ENCODE measurements around the gene RNF115. TPM values are rescaled to one million over a fixed set of nuclear protein-coding genes. Genes with fewer than 3 reads are reported as not detected.

Gene RNF115
- total and polyA plus RNA-seq, 2 of the 13 experiments (the other 11 are each of a cell fraction or from before 2014, with no cell fraction given), result 6.0 to 10.1 TPM

DNA sequence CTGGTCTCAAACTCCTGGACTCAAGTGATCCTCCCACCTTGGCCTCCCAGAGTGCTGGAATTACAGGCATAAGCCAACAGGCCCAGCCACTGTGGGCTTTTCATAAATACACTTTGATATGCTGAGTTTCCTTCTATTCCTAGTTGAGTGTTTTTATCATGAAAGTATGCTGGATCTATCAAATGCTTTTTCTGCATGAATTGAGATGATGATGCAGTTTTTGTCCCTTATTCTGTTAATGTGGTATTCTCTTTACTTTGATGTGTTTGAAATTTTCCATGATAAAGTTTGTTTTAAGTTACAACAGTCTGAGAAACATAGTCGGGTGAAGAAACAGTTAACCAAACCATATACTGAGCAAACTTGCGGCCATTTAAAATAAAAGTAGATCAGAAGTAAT lies 24.1 kb downstream of the RNF115 start:
- WGBS (ENCODE audit: low lambda C conversion rate), result 100% methylated on average over 2 of the region's 2 CpGs
- H2AFZ ChIP-seq (ENCODE audit: low read length), result no peak overlapping the region
- H3K4me2 ChIP-seq (ENCODE audit: low read depth, low read length), result no peak overlapping the region
- no peaks in the 10 kb centered on the region for H3K36me3 ChIP-seq (replicated peaks in 1 of 2; ENCODE audit: control insufficient read depth in 1 of 2, insufficient read depth in 2 of 2, low read length in 2 of 2)
- TF ChIP-seq ZNF121 (CRISPR knock-in tag; IDR thresholded peaks at IDR 0.05), result no peak
- TF ChIP-seq, protein P1, sequence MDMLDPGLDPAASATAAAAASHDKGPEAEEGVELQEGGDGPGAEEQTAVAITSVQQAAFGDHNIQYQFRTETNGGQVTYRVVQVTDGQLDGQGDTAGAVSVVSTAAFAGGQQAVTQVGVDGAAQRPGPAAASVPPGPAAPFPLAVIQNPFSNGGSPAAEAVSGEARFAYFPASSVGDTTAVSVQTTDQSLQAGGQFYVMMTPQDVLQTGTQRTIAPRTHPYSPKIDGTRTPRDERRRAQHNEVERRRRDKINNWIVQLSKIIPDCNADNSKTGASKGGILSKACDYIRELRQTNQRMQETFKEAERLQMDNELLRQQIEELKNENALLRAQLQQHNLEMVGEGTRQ (IDR thresholded peaks at IDR 0.05; ENCODE audit: low read depth, low read length), result no peak
- TF ChIP-seq, protein P1 (CRISPR knock-in tag; IDR thresholded peaks at IDR 0.05; ENCODE audit: borderline replicate concordance), result no peak
- TF ChIP-seq, protein P2, sequence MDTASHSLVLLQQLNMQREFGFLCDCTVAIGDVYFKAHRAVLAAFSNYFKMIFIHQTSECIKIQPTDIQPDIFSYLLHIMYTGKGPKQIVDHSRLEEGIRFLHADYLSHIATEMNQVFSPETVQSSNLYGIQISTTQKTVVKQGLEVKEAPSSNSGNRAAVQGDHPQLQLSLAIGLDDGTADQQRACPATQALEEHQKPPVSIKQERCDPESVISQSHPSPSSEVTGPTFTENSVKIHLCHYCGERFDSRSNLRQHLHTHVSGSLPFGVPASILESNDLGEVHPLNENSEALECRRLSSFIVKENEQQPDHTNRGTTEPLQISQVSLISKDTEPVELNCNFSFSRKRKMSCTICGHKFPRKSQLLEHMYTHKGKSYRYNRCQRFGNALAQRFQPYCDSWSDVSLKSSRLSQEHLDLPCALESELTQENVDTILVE (CRISPR knock-in tag; IDR thresholded peaks at IDR 0.05), result no peak
- TF ChIP-seq, protein P3, sequence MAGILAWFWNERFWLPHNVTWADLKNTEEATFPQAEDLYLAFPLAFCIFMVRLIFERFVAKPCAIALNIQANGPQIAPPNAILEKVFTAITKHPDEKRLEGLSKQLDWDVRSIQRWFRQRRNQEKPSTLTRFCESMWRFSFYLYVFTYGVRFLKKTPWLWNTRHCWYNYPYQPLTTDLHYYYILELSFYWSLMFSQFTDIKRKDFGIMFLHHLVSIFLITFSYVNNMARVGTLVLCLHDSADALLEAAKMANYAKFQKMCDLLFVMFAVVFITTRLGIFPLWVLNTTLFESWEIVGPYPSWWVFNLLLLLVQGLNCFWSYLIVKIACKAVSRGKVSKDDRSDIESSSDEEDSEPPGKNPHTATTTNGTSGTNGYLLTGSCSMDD (CRISPR knock-in tag; IDR thresholded peaks at IDR 0.05), result no peak
- TF ChIP-seq, protein P4, sequence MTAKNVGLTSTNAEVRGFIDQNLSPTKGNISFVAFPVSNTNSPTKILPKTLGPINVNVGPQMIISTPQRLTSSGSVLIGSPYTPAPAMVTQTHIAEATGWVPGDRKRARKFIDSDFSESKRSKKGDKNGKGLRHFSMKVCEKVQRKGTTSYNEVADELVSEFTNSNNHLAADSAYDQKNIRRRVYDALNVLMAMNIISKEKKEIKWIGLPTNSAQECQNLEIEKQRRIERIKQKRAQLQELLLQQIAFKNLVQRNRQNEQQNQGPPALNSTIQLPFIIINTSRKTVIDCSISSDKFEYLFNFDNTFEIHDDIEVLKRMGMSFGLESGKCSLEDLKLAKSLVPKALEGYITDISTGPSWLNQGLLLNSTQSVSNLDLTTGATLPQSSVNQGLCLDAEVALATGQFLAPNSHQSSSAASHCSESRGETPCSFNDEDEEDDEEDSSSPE (CRISPR knock-in tag; IDR thresholded peaks at IDR 0.05), result no peak
- TF ChIP-seq, protein P5, sequence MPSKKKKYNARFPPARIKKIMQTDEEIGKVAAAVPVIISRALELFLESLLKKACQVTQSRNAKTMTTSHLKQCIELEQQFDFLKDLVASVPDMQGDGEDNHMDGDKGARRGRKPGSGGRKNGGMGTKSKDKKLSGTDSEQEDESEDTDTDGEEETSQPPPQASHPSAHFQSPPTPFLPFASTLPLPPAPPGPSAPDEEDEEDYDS (CRISPR knock-in tag; IDR thresholded peaks at IDR 0.05), result no peak
- TF ChIP-seq, protein P6, sequence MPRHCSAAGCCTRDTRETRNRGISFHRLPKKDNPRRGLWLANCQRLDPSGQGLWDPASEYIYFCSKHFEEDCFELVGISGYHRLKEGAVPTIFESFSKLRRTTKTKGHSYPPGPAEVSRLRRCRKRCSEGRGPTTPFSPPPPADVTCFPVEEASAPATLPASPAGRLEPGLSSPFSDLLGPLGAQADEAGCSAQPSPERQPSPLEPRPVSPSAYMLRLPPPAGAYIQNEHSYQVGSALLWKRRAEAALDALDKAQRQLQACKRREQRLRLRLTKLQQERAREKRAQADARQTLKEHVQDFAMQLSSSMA (CRISPR knock-in tag; IDR thresholded peaks at IDR 0.05), result no peak
- no peak for TF ChIP-seq SIN3B (IDR thresholded peaks at IDR 0.05; ENCODE audit: low read length)
- TF ChIP-seq KLF9 (CRISPR knock-in tag; IDR thresholded peaks at IDR 0.05; ENCODE audit: low read depth), result no peak
- TF ChIP-seq, protein P7, sequence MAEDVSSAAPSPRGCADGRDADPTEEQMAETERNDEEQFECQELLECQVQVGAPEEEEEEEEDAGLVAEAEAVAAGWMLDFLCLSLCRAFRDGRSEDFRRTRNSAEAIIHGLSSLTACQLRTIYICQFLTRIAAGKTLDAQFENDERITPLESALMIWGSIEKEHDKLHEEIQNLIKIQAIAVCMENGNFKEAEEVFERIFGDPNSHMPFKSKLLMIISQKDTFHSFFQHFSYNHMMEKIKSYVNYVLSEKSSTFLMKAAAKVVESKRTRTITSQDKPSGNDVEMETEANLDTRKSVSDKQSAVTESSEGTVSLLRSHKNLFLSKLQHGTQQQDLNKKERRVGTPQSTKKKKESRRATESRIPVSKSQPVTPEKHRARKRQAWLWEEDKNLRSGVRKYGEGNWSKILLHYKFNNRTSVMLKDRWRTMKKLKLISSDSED (CRISPR knock-in tag; IDR thresholded peaks at IDR 0.05), result no peak
- no peak for TF ChIP-seq CBX1 (IDR thresholded peaks at IDR 0.05; ENCODE audit: low read depth)
- TF ChIP-seq, protein P8, sequence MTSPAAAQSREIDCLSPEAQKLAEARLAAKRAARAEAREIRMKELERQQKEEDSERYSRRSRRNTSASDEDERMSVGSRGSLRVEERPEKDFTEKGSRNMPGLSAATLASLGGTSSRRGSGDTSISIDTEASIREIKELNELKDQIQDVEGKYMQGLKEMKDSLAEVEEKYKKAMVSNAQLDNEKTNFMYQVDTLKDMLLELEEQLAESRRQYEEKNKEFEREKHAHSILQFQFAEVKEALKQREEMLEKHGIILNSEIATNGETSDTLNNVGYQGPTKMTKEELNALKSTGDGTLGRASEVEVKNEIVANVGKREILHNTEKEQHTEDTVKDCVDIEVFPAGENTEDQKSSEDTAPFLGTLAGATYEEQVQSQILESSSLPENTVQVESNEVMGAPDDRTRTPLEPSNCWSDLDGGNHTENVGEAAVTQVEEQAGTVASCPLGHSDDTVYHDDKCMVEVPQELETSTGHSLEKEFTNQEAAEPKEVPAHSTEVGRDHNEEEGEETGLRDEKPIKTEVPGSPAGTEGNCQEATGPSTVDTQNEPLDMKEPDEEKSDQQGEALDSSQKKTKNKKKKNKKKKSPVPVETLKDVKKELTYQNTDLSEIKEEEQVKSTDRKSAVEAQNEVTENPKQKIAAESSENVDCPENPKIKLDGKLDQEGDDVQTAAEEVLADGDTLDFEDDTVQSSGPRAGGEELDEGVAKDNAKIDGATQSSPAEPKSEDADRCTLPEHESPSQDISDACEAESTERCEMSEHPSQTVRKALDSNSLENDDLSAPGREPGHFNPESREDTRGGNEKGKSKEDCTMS (CRISPR knock-in tag; conservative IDR thresholded peaks at IDR 0.05), result no peak
- no peak for TF ChIP-seq SP140L (CRISPR knock-in tag; IDR thresholded peaks at IDR 0.05; ENCODE audit: borderline replicate concordance)
- H3K27ac ChIP-seq (ENCODE audit: extremely low read length, insufficient read depth, low read length), result no peak overlapping the region
- no peaks in the 10 kb centered on the region for H4K20me1 ChIP-seq (ENCODE audit: insufficient read depth, low read length)
- H3K4me3 ChIP-seq (replicated peaks in 1 of 3; ENCODE audit: insufficient read depth in 1 of 3, low read depth in 2 of 3, low read length in 3 of 3), result no peak overlapping the region
- FAIRE-seq (no peak), DNase-seq (ENCODE audit: low spot score) (no peak), ATAC-seq (no peak)
- H3K9me3 ChIP-seq (ENCODE audit: low read length), result peaks cover 8% of the 10 kb centered on the region
- no TSS peak for BruUV-seq (replicated peaks)
- ChIA-PET POLR2A (no interaction called here), CTCF (ENCODE audit: low intra/inter-chr PET ratio, low total read pairs) (no interaction called here)
- peaks cover 17% of the 10 kb centered on the region for H3K79me2 ChIP-seq (ENCODE audit: insufficient read depth, low read length)
- in situ Hi-C loops (cut with HindIII; ENCODE audit: extremely low pct_ligation_motif_present, low pct_unique_long_range_greater_than_20kb) (no loop called here), intact Hi-C loops (cut with micrococcal nuclease; ENCODE audit: unreplicated experiment) (no loop called here)
- H3K27me3 ChIP-seq (ENCODE audit: control insufficient read depth in 1 of 2, insufficient read depth in 2 of 2, low read length in 2 of 2), result no peaks in the 10 kb centered on the region
- H3K4me1 ChIP-seq (ENCODE audit: insufficient read depth, low read length), result no peaks in the 10 kb centered on the region
- H3K9ac ChIP-seq (ENCODE audit: insufficient read depth, low read depth, low read length), result no peak overlapping the region

Measured in HepG2 (cell line).